ENCODE data around the gene GPC5.
"Not testable (repeated sequence)": the region's sequence is repeated elsewhere in the genome, so short reads cannot be mapped to it uniquely, and the experiment has no call there.

GPC5 gene

DNA sequence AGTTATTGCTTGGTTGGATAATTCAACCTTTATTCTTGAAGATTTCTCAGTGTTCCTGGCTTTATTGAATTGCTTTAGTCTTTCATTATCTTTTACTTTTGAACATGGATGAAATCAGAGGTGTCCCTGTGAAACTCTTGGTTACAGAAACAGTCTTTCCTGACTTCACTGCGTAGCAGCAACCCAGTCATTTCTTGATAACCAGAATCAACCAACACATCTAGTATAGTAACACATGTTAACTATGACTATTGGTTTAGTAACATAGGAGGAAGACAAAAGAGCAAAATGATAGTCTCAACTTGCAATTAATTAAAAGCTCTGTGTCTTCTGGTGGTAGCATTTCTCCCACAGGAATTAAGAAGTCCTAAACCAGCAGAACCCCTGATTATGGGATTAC lies 393.6 kb downstream of the GPC5 start:
- no peak overlapping the region for H3K4me2 ChIP-seq (ENCODE audit: low read depth, low read length, poor library complexity, severe bottlenecking)
- H2AFZ ChIP-seq (ENCODE audit: low read depth, low read length, severe bottlenecking), result no peak overlapping the region
- no peaks in the 10 kb centered on the region for H3K36me3 ChIP-seq (ENCODE audit: low read length)
- no peak overlapping the region for H3K4me3 ChIP-seq (ENCODE audit: insufficient read depth, low read length, poor library complexity, severe bottlenecking)
- no peaks in the 10 kb centered on the region for H3K9me3 ChIP-seq (ENCODE audit: insufficient read depth, low read length)
- H3K79me2 ChIP-seq (ENCODE audit: insufficient read depth, low read length), result no peaks in the 10 kb centered on the region
- no peak overlapping the region for H3K27ac ChIP-seq (ENCODE audit: low read depth, low read length)
- no peaks in the 10 kb centered on the region for H4K20me1 ChIP-seq (ENCODE audit: low read depth, low read length)
- no peaks in the 10 kb centered on the region for H3K27me3 ChIP-seq (ENCODE audit: low read length)
- no peak for TF ChIP-seq EZH2phosphoT487 (conservative IDR thresholded peaks at IDR 0.05; ENCODE audit: low read length)
- TF ChIP-seq, protein P1, sequence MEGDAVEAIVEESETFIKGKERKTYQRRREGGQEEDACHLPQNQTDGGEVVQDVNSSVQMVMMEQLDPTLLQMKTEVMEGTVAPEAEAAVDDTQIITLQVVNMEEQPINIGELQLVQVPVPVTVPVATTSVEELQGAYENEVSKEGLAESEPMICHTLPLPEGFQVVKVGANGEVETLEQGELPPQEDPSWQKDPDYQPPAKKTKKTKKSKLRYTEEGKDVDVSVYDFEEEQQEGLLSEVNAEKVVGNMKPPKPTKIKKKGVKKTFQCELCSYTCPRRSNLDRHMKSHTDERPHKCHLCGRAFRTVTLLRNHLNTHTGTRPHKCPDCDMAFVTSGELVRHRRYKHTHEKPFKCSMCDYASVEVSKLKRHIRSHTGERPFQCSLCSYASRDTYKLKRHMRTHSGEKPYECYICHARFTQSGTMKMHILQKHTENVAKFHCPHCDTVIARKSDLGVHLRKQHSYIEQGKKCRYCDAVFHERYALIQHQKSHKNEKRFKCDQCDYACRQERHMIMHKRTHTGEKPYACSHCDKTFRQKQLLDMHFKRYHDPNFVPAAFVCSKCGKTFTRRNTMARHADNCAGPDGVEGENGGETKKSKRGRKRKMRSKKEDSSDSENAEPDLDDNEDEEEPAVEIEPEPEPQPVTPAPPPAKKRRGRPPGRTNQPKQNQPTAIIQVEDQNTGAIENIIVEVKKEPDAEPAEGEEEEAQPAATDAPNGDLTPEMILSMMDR (IDR thresholded peaks at IDR 0.05; ENCODE audit: insufficient read depth, low read length, poor library complexity, severe bottlenecking), result no peak
- H3K9ac ChIP-seq (ENCODE audit: low read length), result no peak overlapping the region
- H3K9me2 ChIP-seq (replicated peaks; ENCODE audit: insufficient read depth, low read length), result no peaks in the 10 kb centered on the region
- no peaks in the 10 kb centered on the region for H3F3A ChIP-seq (ENCODE audit: insufficient read depth)

DNA sequence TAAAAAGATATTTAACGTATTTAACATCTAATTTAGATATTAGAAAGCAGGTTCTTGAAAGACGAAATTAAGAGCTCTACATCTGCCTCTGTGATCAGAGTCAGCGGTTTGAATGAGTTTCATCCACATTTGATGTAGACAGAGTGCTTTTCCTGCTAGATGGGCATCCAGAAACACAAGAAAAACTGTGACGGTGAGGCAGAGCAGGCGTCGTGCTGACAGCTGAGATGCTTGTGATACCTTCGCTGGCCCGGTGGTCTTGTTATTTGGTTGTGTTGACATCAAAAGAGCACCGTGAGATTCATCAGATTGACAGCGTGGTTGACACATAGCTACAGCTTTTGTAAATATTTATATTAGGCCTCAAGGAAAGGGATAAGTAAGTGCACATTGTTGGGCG lies 399.1 kb downstream of the GPC5 start:
- Histone ChIP-seq H2AFZ (ENCODE audit: low read depth, low read length, severe bottlenecking) (no peak overlapping the region), H3K9ac (ENCODE audit: low read length) (no peak overlapping the region), H3K9me3 (ENCODE audit: insufficient read depth, low read length) (no peaks in the 10 kb centered on the region), H3K4me3 (ENCODE audit: insufficient read depth, low read length, poor library complexity, severe bottlenecking) (no peak overlapping the region), H3K27ac (ENCODE audit: low read depth, low read length) (no peak overlapping the region), H3K79me2 (ENCODE audit: insufficient read depth, low read length) (no peaks in the 10 kb centered on the region), H3K27me3 (ENCODE audit: low read length) (no peaks in the 10 kb centered on the region), H3K36me3 (ENCODE audit: low read length) (no peaks in the 10 kb centered on the region), H4K20me1 (ENCODE audit: low read depth, low read length) (no peaks in the 10 kb centered on the region), H3K9me2 (replicated peaks; ENCODE audit: insufficient read depth, low read length) (no peaks in the 10 kb centered on the region), H3F3A (ENCODE audit: insufficient read depth) (no peaks in the 10 kb centered on the region), H3K4me2 (ENCODE audit: low read depth, low read length, poor library complexity, severe bottlenecking) (no peak overlapping the region)
- no peak for TF ChIP-seq EZH2phosphoT487 (conservative IDR thresholded peaks at IDR 0.05; ENCODE audit: low read length)
- TF ChIP-seq, protein P1 (IDR thresholded peaks at IDR 0.05; ENCODE audit: insufficient read depth, low read length, poor library complexity, severe bottlenecking), result no peak

DNA sequence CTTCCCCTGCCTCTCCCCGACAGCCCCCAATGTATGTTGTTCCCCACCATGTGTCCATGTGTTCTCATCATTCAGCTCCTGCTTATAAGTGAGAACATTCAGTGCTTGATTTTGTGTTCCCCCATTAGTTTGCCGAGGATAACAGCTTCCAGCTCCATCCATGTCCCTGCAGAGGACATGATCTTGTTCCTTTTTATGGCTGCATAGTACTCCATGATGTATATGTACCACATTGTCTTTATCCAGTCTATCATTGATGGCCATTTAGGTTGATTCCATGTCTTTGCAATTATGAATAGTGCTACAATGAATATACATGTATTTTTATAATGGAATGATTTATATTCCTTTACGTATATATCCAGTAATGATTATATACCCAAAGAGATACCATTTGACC lies 399.9 kb downstream of the GPC5 start:
- not testable (repeated sequence) for H4K20me1 ChIP-seq (ENCODE audit: low read depth, low read length); H3K27me3 ChIP-seq (ENCODE audit: low read length); H3F3A ChIP-seq (ENCODE audit: insufficient read depth); H3K4me3 ChIP-seq (ENCODE audit: insufficient read depth, low read length, poor library complexity, severe bottlenecking); H3K36me3 ChIP-seq (ENCODE audit: low read length); H3K79me2 ChIP-seq (ENCODE audit: insufficient read depth, low read length); H3K27ac ChIP-seq (ENCODE audit: low read depth, low read length); H3K9ac ChIP-seq (ENCODE audit: low read length); H2AFZ ChIP-seq (ENCODE audit: low read depth, low read length, severe bottlenecking); H3K9me3 ChIP-seq (ENCODE audit: insufficient read depth, low read length); H3K4me2 ChIP-seq (ENCODE audit: low read depth, low read length, poor library complexity, severe bottlenecking); H3K9me2 ChIP-seq (replicated peaks; ENCODE audit: insufficient read depth, low read length)

DNA sequence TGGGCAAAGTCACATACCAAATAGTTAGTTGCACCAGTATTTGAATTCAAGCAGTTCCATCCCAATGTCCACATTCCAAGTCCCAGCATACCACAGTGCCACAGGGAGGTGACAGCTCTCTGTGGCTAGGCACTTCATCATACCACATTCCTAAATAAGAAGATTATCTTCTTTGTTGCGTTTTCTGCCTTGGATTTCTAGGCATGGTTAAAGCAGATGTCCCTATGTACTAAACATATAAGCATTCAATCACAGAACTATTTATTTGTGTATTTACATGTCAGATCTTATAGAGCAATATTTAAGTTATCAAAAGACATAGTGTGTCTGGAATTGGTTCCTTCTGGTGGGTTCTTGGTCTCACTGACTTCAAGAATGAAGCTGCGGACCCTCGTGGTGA lies 403.4 kb downstream of the GPC5 start:
- not testable (repeated sequence) for H3K9me2 ChIP-seq (replicated peaks; ENCODE audit: insufficient read depth, low read length); H3K4me3 ChIP-seq (ENCODE audit: insufficient read depth, low read length, poor library complexity, severe bottlenecking); H3K9me3 ChIP-seq (ENCODE audit: insufficient read depth, low read length); H3K4me2 ChIP-seq (ENCODE audit: low read depth, low read length, poor library complexity, severe bottlenecking); H3K27ac ChIP-seq (ENCODE audit: low read depth, low read length); H2AFZ ChIP-seq (ENCODE audit: low read depth, low read length, severe bottlenecking); H3K79me2 ChIP-seq (ENCODE audit: insufficient read depth, low read length); H4K20me1 ChIP-seq (ENCODE audit: low read depth, low read length); H3K27me3 ChIP-seq (ENCODE audit: low read length); H3F3A ChIP-seq (ENCODE audit: insufficient read depth); H3K36me3 ChIP-seq (ENCODE audit: low read length); H3K9ac ChIP-seq (ENCODE audit: low read length)

Measured in SU-DHL-6 (cell line).